ENCODE data around the gene MIGA2. TPM values are rescaled to one million over a fixed set of nuclear protein-coding genes. Genes with fewer than 3 reads are reported as not detected.

Gene MIGA2
- total RNA-seq (2022; extraction: Qiagen RNA extraction; ENCODE audit: low read depth): 11.7 to 15.6 TPM (median 13.5 TPM) in 5 replicates

DNA sequence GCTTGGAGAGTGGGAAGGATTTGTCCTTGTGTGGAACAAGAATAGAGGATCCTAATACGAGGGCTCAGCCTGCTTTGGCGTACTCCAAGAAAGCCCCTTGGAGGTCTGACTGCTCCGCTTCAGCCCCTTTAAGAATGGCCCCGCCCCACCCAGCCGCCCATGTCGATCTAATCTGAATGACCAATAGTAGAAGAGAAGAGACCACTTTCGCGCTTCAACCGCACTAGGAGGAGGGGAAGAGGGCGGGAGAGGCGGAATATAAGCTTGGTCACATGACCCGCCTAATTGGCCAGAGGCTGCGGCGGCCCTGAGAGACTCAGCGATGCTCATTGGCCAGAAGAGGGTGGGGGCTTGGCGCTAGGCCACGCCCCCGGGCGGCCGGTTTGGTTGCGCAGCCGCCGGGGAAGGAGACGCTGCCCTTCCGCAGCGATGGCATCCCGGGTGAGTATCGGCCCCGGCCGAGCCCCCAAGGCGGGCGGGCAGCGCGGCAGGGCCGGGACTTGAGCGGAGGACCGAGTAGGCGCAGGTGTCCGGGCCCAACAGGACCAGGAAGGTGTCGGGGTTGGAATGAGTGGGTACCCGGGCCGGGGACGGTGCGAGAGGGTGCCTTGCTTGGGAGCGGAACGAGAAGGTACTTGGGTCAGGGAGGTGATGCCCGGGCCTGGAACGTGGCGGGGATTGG is at the start of gene MIGA2:
MIGA2 (plus strand) TSS at position 386 of the 682 bp plus-strand sequence. CDS start 3,969 bp downstream, outside the sequence.

DNA sequence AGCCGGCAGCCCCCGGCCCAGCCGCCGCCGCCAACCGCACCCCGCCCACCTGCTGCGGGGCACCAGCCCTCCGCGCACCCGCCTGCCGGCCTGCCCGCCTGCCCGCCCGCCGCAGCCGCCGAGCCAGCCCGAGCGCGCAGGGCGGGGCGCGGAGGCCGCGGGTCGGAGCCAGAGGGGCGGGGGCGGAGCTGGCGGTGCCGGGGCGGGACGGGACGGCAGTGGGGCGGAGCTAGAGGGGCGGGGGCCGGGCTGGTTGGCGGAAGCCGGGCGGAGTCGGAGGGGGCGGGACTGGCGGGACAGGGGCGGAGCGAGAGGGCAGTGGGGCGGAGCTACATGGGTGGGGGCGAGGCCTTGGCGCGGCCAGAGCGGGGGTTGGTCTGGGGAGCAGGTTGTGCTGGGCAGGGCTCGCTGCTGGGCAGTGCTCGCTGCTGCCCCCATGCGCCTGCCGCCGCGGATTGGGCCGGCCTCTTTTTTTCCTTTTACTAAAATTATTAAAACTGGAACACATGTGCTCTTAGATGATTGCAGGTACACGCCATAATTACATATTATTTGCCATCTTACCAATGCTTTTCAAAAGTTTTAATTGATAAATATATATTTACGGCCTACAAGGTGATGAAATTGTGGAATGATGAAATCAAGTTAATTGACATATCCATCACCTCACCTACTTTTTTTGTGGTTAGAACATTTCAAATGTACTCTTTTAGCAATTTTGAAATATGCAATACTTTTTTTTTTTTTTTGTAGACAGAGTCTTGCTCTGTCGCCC is 8.0 kb upstream of the MIGA2 start, which contains the start of gene SH3GLB2:
SH3GLB2 (minus strand) TSS at position 140 of the 775 bp plus-strand sequence. CDS start 177 bp downstream, outside the sequence.

GRCh38 chr9:129080601-129081387 is 44.4 kb downstream of the MIGA2 start, which contains the start of gene DOLPP1:
Gene DOLPP1, plus strand, starts transcription at chr9:129081111. Its CDS starts 21 bp downstream, at chr9:129081132.

DNA sequence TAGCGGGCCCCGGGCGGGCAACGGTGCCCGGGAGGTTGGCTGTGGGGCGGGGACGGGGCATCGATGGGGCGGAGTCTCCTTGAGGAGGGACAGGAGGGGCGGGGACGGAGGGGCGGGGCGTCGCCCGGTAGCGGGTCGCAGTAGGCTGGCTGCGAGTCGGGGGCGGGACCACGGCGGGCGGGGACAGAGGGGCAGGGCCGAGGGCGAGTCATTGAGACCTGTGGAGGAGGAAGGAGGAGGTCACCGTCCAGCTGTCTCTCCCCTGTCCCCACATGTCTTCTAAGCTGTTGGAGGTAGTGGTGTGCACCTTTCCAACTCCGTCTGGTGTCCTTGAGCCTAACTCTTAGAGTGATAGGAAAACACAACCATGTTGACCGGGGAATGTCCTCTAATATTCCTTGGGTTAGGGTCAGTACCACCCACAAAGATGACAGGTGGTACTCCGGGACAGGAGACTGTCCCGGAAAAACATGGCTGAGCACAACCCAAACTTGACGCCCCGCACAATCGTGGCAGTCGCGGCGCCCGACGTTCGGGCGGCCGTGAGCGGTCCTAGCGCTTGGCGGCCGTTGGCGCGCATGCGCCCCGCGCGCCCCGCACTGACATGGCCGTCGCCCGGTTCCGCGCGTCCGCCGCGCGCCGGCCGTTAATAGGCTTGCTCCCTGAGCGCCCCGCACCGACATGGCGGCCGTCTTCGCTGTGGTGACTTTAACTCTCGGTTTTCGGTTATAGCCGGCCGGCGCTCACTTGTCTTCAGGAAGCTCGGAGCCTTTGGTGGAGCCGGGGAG is 74.5 kb downstream of the MIGA2 start, which contains the start of the genes CRAT and PTPA:
CRAT (minus strand) TSS at position 54 of the 788 bp plus-strand sequence. CDS start 284 bp downstream, outside the sequence.
PTPA (plus strand) TSS at position 676 of the 788 bp plus-strand sequence. CDS start 186 bp downstream, outside the sequence.

Other genes with a start within 250 kb of the MIGA2 start
- 18.3 to 23.3 TPM (median 21.4 TPM) in 5 replicates for gene TBC1D13, start 249.4 kb upstream of the MIGA2 start, total RNA-seq (2022; extraction: Qiagen RNA extraction; ENCODE audit: low read depth)
- gene ENDOG, start 218.1 kb upstream of the MIGA2 start, total RNA-seq (2022; extraction: Qiagen RNA extraction; ENCODE audit: low read depth): 13.5 to 31.4 TPM (median 28.3 TPM) in 5 replicates
- gene SPOUT1, start 206.8 kb upstream of the MIGA2 start, total RNA-seq (2022; extraction: Qiagen RNA extraction; ENCODE audit: low read depth): 26.3 to 46.9 TPM (median 37.4 TPM) in 5 replicates
- 7.7 to 8.8 TPM (median 8.1 TPM) in 5 replicates for gene KYAT1, start 154.7 kb upstream of the MIGA2 start, total RNA-seq (2022; extraction: Qiagen RNA extraction; ENCODE audit: low read depth)
- gene LRRC8A, start 154.5 kb upstream of the MIGA2 start, total RNA-seq (2022; extraction: Qiagen RNA extraction; ENCODE audit: low read depth): 36.1 to 43.2 TPM (median 42.1 TPM) in 5 replicates
- gene PHYHD1, start 115.6 kb upstream of the MIGA2 start, total RNA-seq (2022; extraction: Qiagen RNA extraction; ENCODE audit: low read depth): 0.13 TPM in 1 of 5 replicates, not detected in the others
- gene DOLK, start 89.0 kb upstream of the MIGA2 start, total RNA-seq (2022; extraction: Qiagen RNA extraction; ENCODE audit: low read depth): 28.0 to 38.9 TPM (median 36.5 TPM) in 5 replicates
- 38.0 to 41.3 TPM (median 39.8 TPM) in 5 replicates for gene NUP188, start 88.9 kb upstream of the MIGA2 start, total RNA-seq (2022; extraction: Qiagen RNA extraction; ENCODE audit: low read depth)
- gene SH3GLB2, start 8.3 kb upstream of the MIGA2 start, total RNA-seq (2022; extraction: Qiagen RNA extraction; ENCODE audit: low read depth): 34.4 to 53.8 TPM (median 47.7 TPM) in 5 replicates
- 20.4 to 23.4 TPM (median 21.3 TPM) in 5 replicates for gene DOLPP1, start 44.5 kb downstream of the MIGA2 start, total RNA-seq (2022; extraction: Qiagen RNA extraction; ENCODE audit: low read depth)
- 25.2 to 31.1 TPM (median 28.6 TPM) in 5 replicates for gene CRAT, start 74.2 kb downstream of the MIGA2 start, total RNA-seq (2022; extraction: Qiagen RNA extraction; ENCODE audit: low read depth)
- gene PTPA, start 74.8 kb downstream of the MIGA2 start, total RNA-seq (2022; extraction: Qiagen RNA extraction; ENCODE audit: low read depth): 121 to 135 TPM (median 133 TPM) in 5 replicates
- 36.0 to 86.1 TPM (median 78.9 TPM) in 5 replicates for gene IER5L, start 141.6 kb downstream of the MIGA2 start, total RNA-seq (2022; extraction: Qiagen RNA extraction; ENCODE audit: low read depth)

Data from A549 treated with CpdA at 1 μM for 4 hours (cell line).